Astrocyte (in vitro differentiated cells and primary cell): ENCODE results near the gene C1S. TPM values are rescaled to one million over a fixed set of nuclear protein-coding genes. Genes with fewer than 3 reads are reported as not detected.
"Not testable (repeated sequence)": the region's sequence is repeated elsewhere in the genome, so short reads cannot be mapped to it uniquely, and the experiment has no call there.

Experiments
- DNase-seq: peaks from one replicate; pipeline ENCODE4 v3.0.0-alpha.2; 2010; ENCODE audit warnings: low read depth
- FAIRE-seq: peaks from 2 replicates; lab custom pipeline; 2011; peaks lifted over from hg19 to GRCh38; lab: Jason Lieb, UNC
- H2AFZ ChIP-seq: 2 replicates; pipeline ENCODE4 v1.6.0; 2012; ENCODE audit warnings: low read depth, low read length, inconsistent platforms
- H3K27ac ChIP-seq: 2 replicates; pipeline ENCODE4 v1.5.1; 2011; ENCODE audit warnings: low read depth, low read length, inconsistent platforms
- H3K27me3 ChIP-seq: 2 replicates; pipeline ENCODE4 v1.6.0; 2011; ENCODE audit warnings: low read length, inconsistent platforms; ENCODE audit not compliant: insufficient read depth
- H3K36me3 ChIP-seq: 2 replicates; pipeline ENCODE4 v1.5.1; 2011; ENCODE audit warnings: low read length, inconsistent platforms; ENCODE audit not compliant: insufficient read depth
- H3K4me1 ChIP-seq: 2 replicates; pipeline ENCODE4 v1.5.1; 2011; ENCODE audit warnings: low read length, inconsistent platforms; ENCODE audit not compliant: insufficient read depth
- H3K4me2 ChIP-seq: 2 replicates; pipeline ENCODE4 v1.6.0; 2012; ENCODE audit warnings: low read length, inconsistent platforms
- H3K4me3 ChIP-seq: 2 replicates; pipeline ENCODE4 v1.5.1; 2011; ENCODE audit warnings: low read depth, mild to moderate bottlenecking, low read length, inconsistent platforms; ENCODE audit not compliant: insufficient read depth
- H3K79me2 ChIP-seq: 2 replicates; pipeline ENCODE4 v1.6.0; 2012; ENCODE audit warnings: mild to moderate bottlenecking, low read length, inconsistent platforms; ENCODE audit not compliant: insufficient read depth
- H3K9ac ChIP-seq: 2 replicates; pipeline ENCODE4 v1.6.0; 2012; ENCODE audit warnings: mild to moderate bottlenecking, low read length, inconsistent platforms
- H3K9me3 ChIP-seq: 2 replicates; pipeline ENCODE4 v1.5.1; 2012; ENCODE audit warnings: low read depth, mild to moderate bottlenecking, low read length, inconsistent platforms; ENCODE audit not compliant: insufficient read depth
- H4K20me1 ChIP-seq: 2 replicates; pipeline ENCODE4 v1.6.0; 2012; ENCODE audit warnings: low read length, inconsistent platforms; ENCODE audit not compliant: insufficient read depth
- H3K27ac Mint-ChIP-seq: one replicate; pipeline ENCODE4 v1.8.0; 2021; ENCODE audit warnings: mild to moderate bottlenecking, mixed read lengths; ENCODE audit not compliant: unreplicated experiment
- H3K27me3 Mint-ChIP-seq: one replicate; pipeline ENCODE4 v1.8.0; 2021; ENCODE audit warnings: low read depth, mixed read lengths; ENCODE audit not compliant: unreplicated experiment
- H3K36me3 Mint-ChIP-seq: one replicate; pipeline ENCODE4 v1.8.0; 2021; ENCODE audit warnings: low read depth, mixed read lengths; ENCODE audit not compliant: unreplicated experiment
- H3K4me1 Mint-ChIP-seq: one replicate; pipeline ENCODE4 v1.8.0; 2021; ENCODE audit warnings: low read depth, mixed read lengths; ENCODE audit not compliant: unreplicated experiment
- H3K4me3 Mint-ChIP-seq: one replicate; pipeline ENCODE4 v1.8.0; 2021; ENCODE audit warnings: mild to moderate bottlenecking, moderate library complexity, mixed read lengths; ENCODE audit not compliant: unreplicated experiment
- H3K9me3 Mint-ChIP-seq: one replicate; pipeline ENCODE4 v1.8.0; 2021; ENCODE audit warnings: mild to moderate bottlenecking, mixed read lengths; ENCODE audit not compliant: unreplicated experiment
- EZH2 ChIP-seq: IDR thresholded peaks from 2 replicates; pipeline ENCODE4 v1.6.1; 2012; ENCODE audit warnings: mild to moderate bottlenecking, low read length, inconsistent platforms; ENCODE audit not compliant: insufficient read depth
- total RNA-seq: library from RNA; stranded (reverse); gene quantifications from 2 replicates; pipeline ENCODE4 v1.2.1, GENCODE V29; 2021
- TF ChIP-seq, protein P1 (sequence below): IDR thresholded peaks from 2 replicates; pipeline ENCODE4 v1.5.1; 2011; ENCODE audit warnings: low read depth, mild to moderate bottlenecking, inconsistent platforms, low read length, moderate library complexity; ENCODE audit not compliant: insufficient read depth

The C1S gene
- total RNA-seq, 1 donor from 2014 or later = 5.2 TPM

- not testable (repeated sequence) for H3K4me1 ChIP-seq, H3K4me3 ChIP-seq, H3K27ac ChIP-seq, H3K36me3 Mint-ChIP-seq, H4K20me1 ChIP-seq, H3K9ac ChIP-seq, FAIRE-seq, H3K36me3 ChIP-seq, H3K9me3 ChIP-seq, H3K4me3 Mint-ChIP-seq, H3K4me1 Mint-ChIP-seq, H3K9me3 Mint-ChIP-seq, H2AFZ ChIP-seq, H3K79me2 ChIP-seq, DNase-seq, H3K27ac Mint-ChIP-seq, H3K4me2 ChIP-seq
- peaks cover 15% of the 10 kb centered on the region for H3K27me3 ChIP-seq
- peaks cover 12% of the 10 kb centered on the region for H3K27me3 Mint-ChIP-seq
Measured at GRCh38 chr12:7049973-7050372, 10.5 kb upstream of the C1S start.

DNA sequence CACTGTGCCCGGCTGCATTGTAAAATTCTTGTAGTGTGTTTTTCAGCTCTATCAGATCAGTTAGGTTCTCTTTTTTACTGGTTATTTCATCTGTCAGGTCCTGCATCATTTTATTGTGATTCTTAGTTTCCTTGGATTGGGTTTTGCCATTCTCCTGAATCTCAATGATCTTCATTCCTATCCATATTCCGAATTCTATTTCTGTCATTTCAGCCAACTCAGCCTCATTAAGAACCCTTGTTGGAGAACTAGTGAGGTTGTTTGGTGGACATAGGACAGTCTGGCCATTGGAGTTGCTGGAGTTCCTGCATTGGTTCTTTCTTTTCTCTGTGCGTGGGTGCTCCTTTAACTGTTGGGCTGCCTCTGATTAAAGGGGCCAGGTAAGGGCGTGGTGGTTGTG is 5.6 kb upstream of the C1S start:
- Histone ChIP-seq H3K79me2 (no peaks in the 10 kb centered on the region), H3K4me2 (no peak overlapping the region), H3K9ac (no peak overlapping the region), H3K4me3 (no peak overlapping the region), H3K9me3 (no peaks in the 10 kb centered on the region), H3K4me1 (no peaks in the 10 kb centered on the region), H3K27ac (no peak overlapping the region), H3K27me3 (peaks cover 18% of the 10 kb centered on the region), H2AFZ (no peak overlapping the region), H3K36me3 (no peaks in the 10 kb centered on the region), H4K20me1 (no peaks in the 10 kb centered on the region)
- Mint-ChIP-seq H3K36me3 (no peaks in the 10 kb centered on the region), H3K9me3 (no peaks in the 10 kb centered on the region), H3K4me3 (no peak overlapping the region), H3K27ac (no peak overlapping the region), H3K4me1 (no peaks in the 10 kb centered on the region), H3K27me3 (peaks cover 29% of the 10 kb centered on the region)
- TF ChIP-seq EZH2 = no peak
- TF ChIP-seq, protein P1, sequence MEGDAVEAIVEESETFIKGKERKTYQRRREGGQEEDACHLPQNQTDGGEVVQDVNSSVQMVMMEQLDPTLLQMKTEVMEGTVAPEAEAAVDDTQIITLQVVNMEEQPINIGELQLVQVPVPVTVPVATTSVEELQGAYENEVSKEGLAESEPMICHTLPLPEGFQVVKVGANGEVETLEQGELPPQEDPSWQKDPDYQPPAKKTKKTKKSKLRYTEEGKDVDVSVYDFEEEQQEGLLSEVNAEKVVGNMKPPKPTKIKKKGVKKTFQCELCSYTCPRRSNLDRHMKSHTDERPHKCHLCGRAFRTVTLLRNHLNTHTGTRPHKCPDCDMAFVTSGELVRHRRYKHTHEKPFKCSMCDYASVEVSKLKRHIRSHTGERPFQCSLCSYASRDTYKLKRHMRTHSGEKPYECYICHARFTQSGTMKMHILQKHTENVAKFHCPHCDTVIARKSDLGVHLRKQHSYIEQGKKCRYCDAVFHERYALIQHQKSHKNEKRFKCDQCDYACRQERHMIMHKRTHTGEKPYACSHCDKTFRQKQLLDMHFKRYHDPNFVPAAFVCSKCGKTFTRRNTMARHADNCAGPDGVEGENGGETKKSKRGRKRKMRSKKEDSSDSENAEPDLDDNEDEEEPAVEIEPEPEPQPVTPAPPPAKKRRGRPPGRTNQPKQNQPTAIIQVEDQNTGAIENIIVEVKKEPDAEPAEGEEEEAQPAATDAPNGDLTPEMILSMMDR = no peak
- DNase-seq (no peak), FAIRE-seq (no peak)

DNA sequence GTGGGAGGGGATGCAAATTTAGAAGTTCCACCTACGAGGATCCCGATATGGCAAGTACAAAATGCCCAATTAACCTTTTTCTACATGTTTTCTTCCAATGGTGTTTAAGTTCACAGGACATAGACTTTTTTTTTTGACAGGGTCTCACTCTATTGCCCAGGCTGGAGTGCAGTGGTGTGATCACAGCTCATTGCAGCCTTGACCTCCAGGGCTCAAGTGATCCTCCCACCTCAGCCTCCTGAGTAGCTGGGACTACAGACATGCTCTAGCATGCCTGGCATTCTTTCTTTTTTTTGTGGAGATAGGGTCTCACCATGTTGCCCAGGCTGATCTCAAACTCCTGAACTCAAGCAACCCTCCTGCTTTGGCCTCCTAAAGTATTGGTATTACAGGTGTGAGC is 4.8 kb upstream of the C1S start:
- not testable (repeated sequence) for H3K27ac Mint-ChIP-seq, H3K4me3 Mint-ChIP-seq, FAIRE-seq, DNase-seq, H3K36me3 Mint-ChIP-seq, H3K9ac ChIP-seq, H3K4me2 ChIP-seq, H3K9me3 Mint-ChIP-seq, H3K9me3 ChIP-seq, H3K4me1 ChIP-seq, H3K27ac ChIP-seq, H3K4me3 ChIP-seq, H2AFZ ChIP-seq, H3K79me2 ChIP-seq, H4K20me1 ChIP-seq, H3K36me3 ChIP-seq, H3K4me1 Mint-ChIP-seq
- peaks cover 34% of the 10 kb centered on the region for H3K27me3 Mint-ChIP-seq
- H3K27me3 ChIP-seq = peaks cover 21% of the 10 kb centered on the region
